Measurements from ENCODE around the gene CLDND2. TPM values are rescaled to one million over a fixed set of nuclear protein-coding genes. Genes with fewer than 3 reads are reported as not detected.

CLDND2 gene
- polyA plus RNA-seq, 1 of the 3 experiments (the other 2 are of a cell fraction) = 0.26 TPM

DNA sequence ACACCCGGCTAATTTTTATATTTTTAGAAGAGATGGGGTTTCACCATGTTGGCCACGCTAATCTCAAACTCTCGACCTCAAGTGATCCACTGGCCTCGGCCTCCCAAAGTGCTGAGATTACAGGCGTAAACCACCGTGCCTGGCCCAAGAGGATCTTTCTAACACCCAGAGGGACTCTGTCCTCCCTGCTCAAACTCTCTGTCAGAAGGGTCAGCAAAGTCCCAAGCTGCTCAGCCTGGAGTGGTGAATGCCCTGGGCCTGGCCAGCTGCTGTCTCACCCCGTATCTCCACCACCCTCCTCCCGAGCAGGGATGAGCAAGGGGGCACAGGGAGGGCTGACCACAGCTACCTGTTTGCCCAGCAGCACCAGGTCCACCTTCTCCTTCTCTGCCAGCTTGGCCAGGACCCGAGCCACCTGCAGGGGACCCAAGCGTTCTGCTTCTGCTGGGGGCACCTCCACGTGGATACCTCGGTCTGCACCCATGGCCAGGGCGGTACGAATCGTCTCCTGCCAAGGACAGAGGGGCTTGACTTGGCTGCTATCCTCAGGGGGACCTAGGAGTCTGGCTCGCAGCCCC is 15.9 kb downstream of the CLDND2 start:
- no peaks in the 10 kb centered on the region for H3K9me3 ChIP-seq
- no peak overlapping the region for H3K4me3 ChIP-seq (ENCODE audit: low read depth in 2 of 2, low read length in 1 of 2)
- H3K4me1 ChIP-seq (ENCODE audit: control insufficient read depth in 1 of 2, insufficient read depth in 2 of 2, low read depth in 1 of 2, low read length in 1 of 2) = no peaks in the 10 kb centered on the region; a peak in 1 of 4 replicates
- POLR2A ChIA-PET = no interaction called here
- no peaks in the 10 kb centered on the region for H3F3A ChIP-seq (replicated peaks; ENCODE audit: insufficient read depth)
- no peaks in the 10 kb centered on the region for H3K9me2 ChIP-seq
- no peak overlapping the region for H3K4me2 ChIP-seq
- no peak overlapping the region for H3K27ac ChIP-seq (ENCODE audit: low read depth in 2 of 2, low read length in 1 of 2)
- TF ChIP-seq RCOR1 (IDR thresholded peaks at IDR 0.05; ENCODE audit: low read length) (no peak), TEAD4 (IDR thresholded peaks at IDR 0.05; ENCODE audit: borderline replicate concordance, insufficient read depth) (no peak), RFX5 (IDR thresholded peaks at IDR 0.05; ENCODE audit: low read length) (no peak), MEF2A (IDR thresholded peaks at IDR 0.05; ENCODE audit: borderline replicate concordance, low read depth) (no peak), FOXM1 (IDR thresholded peaks at IDR 0.05; ENCODE audit: low read depth) (no peak), ZBTB33 (IDR thresholded peaks at IDR 0.05; ENCODE audit: borderline replicate concordance, low read depth) (no peak), JUND (IDR thresholded peaks at IDR 0.05) (no peak), GABPA (IDR thresholded peaks at IDR 0.05; ENCODE audit: low read depth) (no peak), SMC3 (IDR thresholded peaks at IDR 0.05; ENCODE audit: low read depth, low read length) (no peak), IRF3 (IDR thresholded peaks at IDR 0.05; ENCODE audit: low read depth, low read length) (no peak), MXI1 (IDR thresholded peaks at IDR 0.05; ENCODE audit: low read depth, low read length) (no peak), TAF1 (IDR thresholded peaks at IDR 0.05; ENCODE audit: borderline replicate concordance, low read depth, low read length) (no peak), GATA2 (CRISPR knock-in tag; IDR thresholded peaks at IDR 0.05) (no peak), NRF1 (IDR thresholded peaks at IDR 0.05; ENCODE audit: low read depth, low read length) (no peak), MAX (IDR thresholded peaks at IDR 0.05; ENCODE audit: low read depth) (no peak), POLR2AphosphoS5 (IDR thresholded peaks at IDR 0.05; ENCODE audit: low read depth, low read length) (no peak)
- TF ChIP-seq, protein P1, sequence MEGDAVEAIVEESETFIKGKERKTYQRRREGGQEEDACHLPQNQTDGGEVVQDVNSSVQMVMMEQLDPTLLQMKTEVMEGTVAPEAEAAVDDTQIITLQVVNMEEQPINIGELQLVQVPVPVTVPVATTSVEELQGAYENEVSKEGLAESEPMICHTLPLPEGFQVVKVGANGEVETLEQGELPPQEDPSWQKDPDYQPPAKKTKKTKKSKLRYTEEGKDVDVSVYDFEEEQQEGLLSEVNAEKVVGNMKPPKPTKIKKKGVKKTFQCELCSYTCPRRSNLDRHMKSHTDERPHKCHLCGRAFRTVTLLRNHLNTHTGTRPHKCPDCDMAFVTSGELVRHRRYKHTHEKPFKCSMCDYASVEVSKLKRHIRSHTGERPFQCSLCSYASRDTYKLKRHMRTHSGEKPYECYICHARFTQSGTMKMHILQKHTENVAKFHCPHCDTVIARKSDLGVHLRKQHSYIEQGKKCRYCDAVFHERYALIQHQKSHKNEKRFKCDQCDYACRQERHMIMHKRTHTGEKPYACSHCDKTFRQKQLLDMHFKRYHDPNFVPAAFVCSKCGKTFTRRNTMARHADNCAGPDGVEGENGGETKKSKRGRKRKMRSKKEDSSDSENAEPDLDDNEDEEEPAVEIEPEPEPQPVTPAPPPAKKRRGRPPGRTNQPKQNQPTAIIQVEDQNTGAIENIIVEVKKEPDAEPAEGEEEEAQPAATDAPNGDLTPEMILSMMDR (IDR thresholded peaks at IDR 0.05) = no peak
- TF ChIP-seq, protein P2, sequence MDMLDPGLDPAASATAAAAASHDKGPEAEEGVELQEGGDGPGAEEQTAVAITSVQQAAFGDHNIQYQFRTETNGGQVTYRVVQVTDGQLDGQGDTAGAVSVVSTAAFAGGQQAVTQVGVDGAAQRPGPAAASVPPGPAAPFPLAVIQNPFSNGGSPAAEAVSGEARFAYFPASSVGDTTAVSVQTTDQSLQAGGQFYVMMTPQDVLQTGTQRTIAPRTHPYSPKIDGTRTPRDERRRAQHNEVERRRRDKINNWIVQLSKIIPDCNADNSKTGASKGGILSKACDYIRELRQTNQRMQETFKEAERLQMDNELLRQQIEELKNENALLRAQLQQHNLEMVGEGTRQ (IDR thresholded peaks at IDR 0.05; ENCODE audit: borderline replicate concordance, low read depth, low read length) = no peak
- CTCF ChIA-PET = no interaction called here
- no peak for DNase-seq
- no peaks in the 10 kb centered on the region for H4K20me1 ChIP-seq (ENCODE audit: insufficient read depth)
- no peaks in the 10 kb centered on the region for H3K36me3 ChIP-seq (replicated peaks in 1 of 2; ENCODE audit: control insufficient read depth in 1 of 2, insufficient read depth in 2 of 2, low read length in 1 of 2)
- H2AFZ ChIP-seq (ENCODE audit: low read depth) = no peak overlapping the region
- H3K79me2 ChIP-seq (ENCODE audit: insufficient read depth) = no peaks in the 10 kb centered on the region
- no peak overlapping the region for H3K9ac ChIP-seq
- WGBS (ENCODE audit: low lambda C conversion rate) = 97% methylated on average over 16 of the region's 16 CpGs
- no peaks in the 10 kb centered on the region for H3K27me3 ChIP-seq (ENCODE audit: insufficient read depth)
